ENCODE data around the gene ULK3.

GRCh38 chr15:74802862-74803447, 40.0 kb downstream of the ULK3 start:
- no peak for TF ChIP-seq CTCF (conservative IDR thresholded peaks at IDR 0.05; ENCODE audit: low read depth, low read length)
- TF ChIP-seq MXI1 (IDR thresholded peaks at IDR 0.05; ENCODE audit: borderline replicate concordance, low read depth, low read length) = no peak
- TF ChIP-seq ELK1 (IDR thresholded peaks at IDR 0.05; ENCODE audit: borderline replicate concordance, low read depth, low read length) = no peak
- no peak for TF ChIP-seq POLR2A (IDR thresholded peaks at IDR 0.05; ENCODE audit: low read depth, low read length)
- no peak for TF ChIP-seq RAD21 (IDR thresholded peaks at IDR 0.05; ENCODE audit: low read length)

Data from IMR-90 (cell line).